Neural crest cell (in vitro differentiated cells): ENCODE data around the gene FHIT. TPM values are rescaled to one million over a fixed set of nuclear protein-coding genes. Genes with fewer than 3 reads are reported as not detected.
A peak's percentile ranks its signal among the peaks of the same experiment; 100 is the strongest.

Experiments used
- DNase-seq: peaks from one replicate; pipeline ENCODE4 v3.0.0; 2021; ENCODE audit warnings: low read depth, mixed read lengths, low spot score
- H3K27ac Mint-ChIP-seq: one replicate; pipeline ENCODE4 v1.8.0; 2021; ENCODE audit warnings: mild to moderate bottlenecking, mixed read lengths; ENCODE audit not compliant: unreplicated experiment
- H3K27me3 Mint-ChIP-seq: 2 replicates; pipeline ENCODE4 v1.8.0; 2021; ENCODE audit warnings: low read depth, mild to moderate bottlenecking, mixed read lengths
- H3K36me3 Mint-ChIP-seq: 2 replicates; pipeline ENCODE4 v1.8.0; 2021; ENCODE audit warnings: low read depth, mild to moderate bottlenecking, mixed read lengths
- H3K4me1 Mint-ChIP-seq: 2 replicates; pipeline ENCODE4 v1.8.0; 2021; ENCODE audit warnings: mixed read lengths
- H3K4me3 Mint-ChIP-seq: one replicate; pipeline ENCODE4 v1.8.0; 2021; ENCODE audit warnings: mild to moderate bottlenecking, mixed read lengths
- H3K9me3 Mint-ChIP-seq: 2 replicates; pipeline ENCODE4 v1.8.0; 2021; ENCODE audit warnings: mixed read lengths
- CTCF ChIP-seq: fragments of 200-600 bp; sonication (generic); conservative IDR thresholded peaks from 2 replicates; pipeline ENCODE4 v1.5.0; 2021; ENCODE audit warnings: antibody characterized with exemption, mild to moderate bottlenecking
- total RNA-seq: library from RNA; stranded (reverse); gene quantifications from 2 replicates; pipeline ENCODE4 v1.2.1, GENCODE V29; 2021

FHIT gene
- total RNA-seq, 1 donor from 2014 or later = 5.2 TPM

GRCh38 chr3:61227799-61228198 is 23.5 kb downstream of the FHIT start:
- no peak for DNase-seq
- TF ChIP-seq CTCF = no peak
- Mint-ChIP-seq H3K4me1 (peaks cover 11% of the 10 kb centered on the region), H3K27me3 (no peaks in the 10 kb centered on the region), H3K27ac (no peak overlapping the region), H3K9me3 (no peaks in the 10 kb centered on the region), H3K4me3 (no peak overlapping the region), H3K36me3 (no peaks in the 10 kb centered on the region)

GRCh38 chr3:61226166-61226686 is 25.0 kb downstream of the FHIT start:
- H3K4me3 Mint-ChIP-seq = no peak overlapping the region
- DNase-seq = no peak
- no peak overlapping the region for H3K27ac Mint-ChIP-seq
- H3K36me3 Mint-ChIP-seq = no peaks in the 10 kb centered on the region
- no peaks in the 10 kb centered on the region for H3K27me3 Mint-ChIP-seq
- H3K9me3 Mint-ChIP-seq = no peaks in the 10 kb centered on the region
- TF ChIP-seq CTCF = no peak
- H3K4me1 Mint-ChIP-seq = peaks cover 16% of the 10 kb centered on the region

- H3K4me1 Mint-ChIP-seq = peaks cover 16% of the 10 kb centered on the region
- DNase-seq = no peak
- TF ChIP-seq CTCF = no peak
- no peaks in the 10 kb centered on the region for H3K9me3 Mint-ChIP-seq
- H3K27me3 Mint-ChIP-seq = no peaks in the 10 kb centered on the region
- H3K27ac Mint-ChIP-seq = no peak overlapping the region
- H3K4me3 Mint-ChIP-seq = no peak overlapping the region
- no peaks in the 10 kb centered on the region for H3K36me3 Mint-ChIP-seq
These were observed 26.4 kb downstream of the FHIT start for GRCh38 chr3:61224823-61225222.

- peaks cover 16% of the 10 kb centered on the region for H3K4me1 Mint-ChIP-seq
- no peak for TF ChIP-seq CTCF
- no peak for DNase-seq
- no peak overlapping the region for H3K27ac Mint-ChIP-seq
- no peaks in the 10 kb centered on the region for H3K36me3 Mint-ChIP-seq
- no peaks in the 10 kb centered on the region for H3K27me3 Mint-ChIP-seq
- no peak overlapping the region for H3K4me3 Mint-ChIP-seq
- H3K9me3 Mint-ChIP-seq = no peaks in the 10 kb centered on the region
These were observed 27.8 kb downstream of the FHIT start for GRCh38 chr3:61223451-61223850.

GRCh38 chr3:61222467-61222866 is 28.8 kb downstream of the FHIT start:
- Mint-ChIP-seq H3K27ac (peak overlapping the region; percentile 57), H3K4me3 (no peak overlapping the region), H3K27me3 (no peaks in the 10 kb centered on the region), H3K9me3 (no peaks in the 10 kb centered on the region), H3K4me1 (peaks cover 16% of the 10 kb centered on the region), H3K36me3 (no peaks in the 10 kb centered on the region)
- DNase-seq = no peak
- no peak for TF ChIP-seq CTCF
